Endometrial microvascular endothelial cells (primary cell): ENCODE measurements around the gene IRS2. TPM values are rescaled to one million over a fixed set of nuclear protein-coding genes. Genes with fewer than 3 reads are reported as not detected.

ENCODE experiments used
- in situ Hi-C: cut with HindIII; loops from 2 replicates; pipeline ENCODE4 v1.10.0; 2017; ENCODE audit warnings: low sequenced_read_pairs, low pct_unique_long_range_greater_than_20kb; ENCODE audit errors: inconsistent ontology term
- total RNA-seq: library from RNA; depleted of rRNA; stranded (reverse); fragments of >200 nt; gene quantifications from one replicate; pipeline ENCODE4 v1.2.3, GENCODE V29; 2015; ENCODE audit errors: inconsistent ontology term

Gene IRS2
- total RNA-seq, 1 donor from 2014 or later = not detected

- in situ Hi-C loops = no loop called here
These were observed 66.3 kb downstream of the IRS2 start for GRCh38 chr13:109719962-109720646.

DNA sequence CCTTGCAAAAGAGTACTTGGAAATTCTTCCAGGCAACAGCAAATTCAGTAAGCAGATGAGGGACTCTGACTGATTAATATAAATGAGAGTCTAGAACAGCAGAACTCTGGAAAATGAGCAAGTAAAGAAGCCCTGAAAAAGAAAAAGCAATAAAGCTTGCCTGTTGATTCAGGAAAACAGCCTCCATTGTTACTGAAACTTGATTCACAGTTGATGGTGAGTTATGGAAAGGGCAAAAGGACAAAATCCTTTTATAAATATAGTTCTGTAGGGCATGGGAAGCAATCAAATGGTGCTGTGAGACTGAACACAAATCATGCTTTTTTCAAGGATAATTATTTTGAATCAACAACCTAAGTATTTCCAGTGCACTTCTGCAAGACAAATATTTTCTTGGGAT lies 67.7 kb downstream of the IRS2 start:
- in situ Hi-C loops = no loop called here

DNA sequence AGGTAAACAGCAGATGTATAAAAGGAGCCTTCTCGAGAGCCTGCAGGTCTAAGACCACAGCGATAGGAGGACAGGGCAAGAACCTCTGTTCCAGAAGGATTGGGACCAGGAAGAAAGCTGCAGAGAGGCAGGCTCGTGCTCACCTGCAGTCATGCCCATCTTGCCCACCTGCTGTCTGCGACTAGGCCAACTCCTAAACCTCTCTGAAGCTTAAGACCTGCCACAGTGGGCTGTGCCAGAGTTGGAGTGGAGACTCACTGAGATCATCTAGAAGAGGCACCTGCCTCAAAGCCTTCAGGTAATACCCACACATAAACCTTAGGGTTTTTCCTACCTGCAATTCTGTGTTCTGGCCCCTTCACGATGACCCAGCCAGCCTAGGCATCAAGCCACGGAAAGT lies 68.7 kb downstream of the IRS2 start:
- in situ Hi-C loops = no loop called here

DNA sequence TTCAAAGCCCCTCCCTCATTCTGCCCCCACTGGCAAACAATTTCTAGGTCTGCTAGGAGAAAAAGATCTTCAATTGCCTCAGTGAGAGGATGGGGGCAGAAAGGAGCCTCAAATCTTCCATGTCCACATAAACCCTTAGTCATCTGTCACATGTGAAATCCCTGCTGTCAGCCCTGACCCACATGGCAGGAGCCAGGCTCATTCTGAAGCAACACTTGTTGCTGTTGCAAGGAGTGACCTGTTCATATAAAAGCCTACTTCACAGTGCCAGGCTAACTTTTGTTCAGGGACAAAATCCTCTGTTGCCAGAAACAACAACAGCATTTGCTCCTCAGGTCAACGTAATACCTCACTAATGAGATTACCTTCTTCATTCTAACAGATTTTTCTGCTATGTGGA lies 70.5 kb downstream of the IRS2 start:
- in situ Hi-C loops = no loop called here

DNA sequence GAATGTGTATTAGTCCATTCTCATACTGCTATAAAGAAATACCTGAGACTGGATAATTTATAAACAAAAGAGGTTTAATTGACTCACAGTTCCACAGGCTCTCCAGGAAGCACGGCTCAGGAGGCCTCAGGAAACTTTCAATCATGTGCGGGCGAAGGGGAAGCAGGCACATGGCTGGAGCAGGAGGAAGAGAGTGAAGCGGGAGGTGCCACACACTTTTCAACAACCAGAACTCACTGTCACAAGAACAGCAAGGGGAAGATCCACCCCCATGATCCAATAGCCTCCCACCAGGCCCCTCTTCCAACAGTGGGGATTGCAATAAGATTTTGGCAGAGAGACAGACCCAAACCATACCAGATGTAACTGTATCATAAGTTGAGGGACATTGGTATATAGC lies 72.7 kb downstream of the IRS2 start:
- in situ Hi-C loops = no loop called here

DNA sequence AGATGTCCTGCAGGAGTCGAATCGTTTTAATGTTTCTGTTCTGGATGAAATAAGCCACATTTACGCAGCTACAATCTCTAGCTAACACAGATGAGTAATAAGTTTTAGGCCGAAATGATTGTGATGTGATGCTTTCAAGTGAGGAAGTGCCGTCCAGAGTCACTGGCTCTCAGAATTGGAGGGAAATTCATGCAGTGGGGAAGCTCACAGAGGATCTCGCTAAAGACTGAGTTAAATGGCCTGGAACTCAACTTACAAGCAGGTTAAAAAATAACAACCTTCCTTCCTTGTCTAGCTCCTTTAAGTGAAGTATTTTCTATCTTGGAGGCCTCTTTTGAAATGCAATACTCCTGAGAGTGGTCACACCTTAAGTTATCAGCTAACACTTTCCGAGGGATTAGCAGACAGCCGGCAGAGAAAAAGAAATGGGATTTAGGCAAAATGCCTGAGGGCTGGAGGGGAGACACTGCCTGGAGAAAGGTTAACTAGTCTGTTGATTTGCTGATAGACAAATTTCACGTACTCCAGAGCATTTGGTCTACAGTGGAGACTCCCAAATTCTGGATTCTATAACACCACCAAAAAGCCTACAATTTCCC lies 74.2 kb downstream of the IRS2 start:
- in situ Hi-C loops = no loop called here

DNA sequence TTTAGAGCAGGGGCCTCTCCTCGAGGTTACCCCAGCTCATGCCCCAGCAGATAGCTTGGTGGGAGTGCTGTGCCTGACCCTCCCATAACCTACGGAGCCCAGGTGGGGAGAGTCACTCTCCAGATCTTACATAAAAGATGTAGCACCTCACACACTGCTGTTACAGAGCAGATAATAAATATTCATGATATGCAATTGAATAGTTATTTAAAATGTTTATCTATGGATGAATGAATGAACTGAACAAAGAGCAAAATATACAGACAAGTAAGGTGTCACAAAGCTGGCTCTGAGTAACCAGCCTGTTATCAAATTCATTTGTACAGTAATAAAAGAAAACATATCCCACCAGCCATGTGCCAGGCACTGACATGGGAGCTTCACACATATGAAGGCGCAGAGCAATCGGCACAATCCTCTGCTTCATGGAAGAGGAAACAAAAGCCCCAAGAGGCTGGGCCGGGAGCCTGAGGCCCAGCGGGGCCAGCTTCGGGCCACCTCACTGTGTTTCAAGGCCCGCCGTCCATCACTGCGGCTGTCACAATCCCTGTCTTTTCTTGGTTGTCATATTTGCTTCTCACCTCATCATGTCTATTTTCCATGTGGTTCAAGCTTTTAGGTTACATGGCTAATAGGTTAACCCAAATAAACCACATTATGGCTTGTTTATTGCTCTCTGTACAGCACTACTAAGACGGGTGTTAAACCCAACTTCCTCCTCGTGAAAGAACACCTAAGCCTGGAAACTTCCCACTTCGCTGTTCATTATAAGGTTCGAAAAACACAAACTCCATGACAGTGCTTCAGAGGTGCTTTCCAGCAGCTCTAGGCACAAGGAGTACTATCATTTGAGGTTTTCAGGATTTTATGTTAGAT lies 78.4 kb downstream of the IRS2 start:
- in situ Hi-C loops = no loop called here

DNA sequence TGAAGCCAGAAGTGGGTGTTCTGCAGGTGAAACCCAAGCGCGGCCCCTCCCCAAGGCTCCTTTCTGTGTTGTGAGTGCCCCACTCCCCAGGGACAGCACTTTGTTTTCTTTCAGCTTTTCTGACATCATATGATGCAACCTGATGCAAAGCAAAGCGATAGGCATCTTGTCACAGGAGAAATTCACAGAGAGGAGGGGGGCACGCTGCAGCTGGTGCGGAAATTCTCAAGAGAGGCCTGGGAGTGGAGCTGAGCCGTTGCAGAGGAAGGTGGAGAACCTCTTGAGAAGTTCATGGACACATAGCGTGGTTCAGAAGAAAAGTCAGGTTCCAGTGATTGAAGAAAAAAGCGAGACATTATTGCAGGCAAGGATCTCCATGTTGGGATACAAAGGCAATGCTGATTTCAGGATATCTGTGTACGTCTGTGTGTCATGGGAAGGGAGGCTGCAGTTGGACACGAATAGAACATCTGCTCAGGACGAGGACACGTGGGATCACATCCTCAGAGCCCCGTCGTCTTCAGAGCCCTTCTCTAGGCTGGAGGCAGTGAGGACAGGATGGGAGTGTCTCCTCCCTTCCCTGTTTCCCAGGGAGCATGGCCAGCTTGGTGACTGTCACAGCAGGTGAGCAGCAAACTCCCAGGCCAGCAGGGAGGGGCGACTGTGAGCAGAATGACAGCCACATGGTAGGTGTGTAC lies 79.2 kb downstream of the IRS2 start:
- in situ Hi-C loops = no loop called here

DNA sequence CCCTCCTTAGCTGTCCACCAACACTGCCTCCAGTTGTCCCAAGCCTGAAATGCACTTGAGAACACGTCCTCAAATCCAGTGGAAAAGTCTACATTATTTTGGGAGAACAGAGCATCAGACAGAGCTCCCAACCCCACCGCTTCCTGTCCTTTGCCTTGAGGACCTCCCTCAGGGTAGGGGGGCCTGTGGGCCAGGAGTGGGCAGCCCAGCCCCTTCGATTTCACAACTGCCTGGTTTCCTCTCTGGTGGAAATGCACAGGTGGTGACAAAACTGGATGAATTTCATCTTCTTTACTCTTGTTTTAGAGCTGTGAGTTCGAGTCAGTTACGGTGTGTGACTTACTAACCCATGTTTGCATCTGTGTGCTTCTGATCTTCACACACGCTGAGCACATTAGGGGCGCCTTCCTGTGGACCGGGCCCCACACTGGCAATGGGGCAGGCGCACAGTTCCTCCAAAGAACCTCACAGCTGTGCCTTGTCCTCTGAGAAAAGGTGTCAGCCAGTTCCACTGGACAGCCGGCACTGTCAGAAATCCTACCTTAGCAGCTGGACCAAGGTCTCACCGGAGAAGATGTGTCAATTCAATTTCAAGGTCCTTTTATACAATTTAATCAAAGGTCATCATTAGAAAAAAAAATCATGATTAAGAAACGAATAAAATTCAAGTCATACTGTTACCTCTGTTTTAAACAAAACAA lies 80.2 kb downstream of the IRS2 start:
- in situ Hi-C loops = no loop called here

GRCh38 chr13:109704771-109705635 lies 81.4 kb downstream of the IRS2 start:
- in situ Hi-C loops = no loop called here

- in situ Hi-C loops = no loop called here
These were observed 83.1 kb downstream of the IRS2 start for GRCh38 chr13:109703250-109703649.
